ENCODE data around the gene LCN6.
"Not testable (repeated sequence)": the region's sequence is repeated elsewhere in the genome, so short reads cannot be mapped to it uniquely, and the experiment has no call there.

LCN6 gene

GRCh38 chr9:136748201-136748600 lies at the start of gene LCN6:
TSS of gene LCN6 (minus strand) at chr9:136748525. CDS start at chr9:136748483, 42 bp downstream.
- H3K36me3 ChIP-seq (ENCODE audit: control insufficient read depth, insufficient read depth, low read length), result no peaks in the 10 kb centered on the region
- no peaks in the 10 kb centered on the region for H3K27me3 ChIP-seq (ENCODE audit: control insufficient read depth, insufficient read depth, low read length)
- H3K4me3 ChIP-seq (ENCODE audit: low read depth, low read length), result no peak within 1 kb of the TSS
- H3K9ac ChIP-seq (ENCODE audit: low read depth, low read length), result no peak within 1 kb of the TSS
- no peaks in the 10 kb centered on the region for H3K9me3 ChIP-seq (ENCODE audit: control insufficient read depth, insufficient read depth, low read length)
- H3K4me1 ChIP-seq (ENCODE audit: control insufficient read depth, insufficient read depth, low read length), result no peaks in the 10 kb centered on the region

GRCh38 chr9:136796775-136797347 lies 48.5 kb upstream of the LCN6 start:
- not testable (repeated sequence) for H3K4me3 ChIP-seq (ENCODE audit: low read depth, low read length); H3K9ac ChIP-seq (ENCODE audit: low read depth, low read length); H3K27me3 ChIP-seq (ENCODE audit: control insufficient read depth, insufficient read depth, low read length); H3K4me1 ChIP-seq (ENCODE audit: control insufficient read depth, insufficient read depth, low read length); H3K9me3 ChIP-seq (ENCODE audit: control insufficient read depth, insufficient read depth, low read length)
- peaks cover 12% of the 10 kb centered on the region for H3K36me3 ChIP-seq (ENCODE audit: control insufficient read depth, insufficient read depth, low read length)

GRCh38 chr9:136796238-136796774 lies 48.0 kb upstream of the LCN6 start, which contains the start of gene CCDC183:
TSS of gene CCDC183 (plus strand) at chr9:136796338. CDS start at chr9:136796398, 60 bp downstream.
- Histone ChIP-seq H3K4me1 (ENCODE audit: control insufficient read depth, insufficient read depth, low read length) (peaks cover 3% of the 10 kb centered on the region), H3K9ac (ENCODE audit: low read depth, low read length) (peak within 1 kb of the TSS; percentile 24), H3K4me3 (ENCODE audit: low read depth, low read length) (no peak within 1 kb of the TSS), H3K27me3 (ENCODE audit: control insufficient read depth, insufficient read depth, low read length) (peaks cover 9% of the 10 kb centered on the region), H3K9me3 (ENCODE audit: control insufficient read depth, insufficient read depth, low read length) (no peaks in the 10 kb centered on the region), H3K36me3 (ENCODE audit: control insufficient read depth, insufficient read depth, low read length) (peaks cover 12% of the 10 kb centered on the region)

- H3K9me3 ChIP-seq (ENCODE audit: control insufficient read depth, insufficient read depth, low read length), result no peaks in the 10 kb centered on the region
Measured at GRCh38 chr9:136795000-136795348, 46.6 kb upstream of the LCN6 start.

GRCh38 chr9:136794281-136794999 lies 46.1 kb upstream of the LCN6 start:
- H3K27me3 ChIP-seq (ENCODE audit: control insufficient read depth, insufficient read depth, low read length), result peaks cover 9% of the 10 kb centered on the region
- H3K9ac ChIP-seq (ENCODE audit: low read depth, low read length), result no peak overlapping the region
- H3K36me3 ChIP-seq (ENCODE audit: control insufficient read depth, insufficient read depth, low read length), result peaks cover 12% of the 10 kb centered on the region
- peaks cover 6% of the 10 kb centered on the region for H3K4me1 ChIP-seq (ENCODE audit: control insufficient read depth, insufficient read depth, low read length)
- no peak overlapping the region for H3K4me3 ChIP-seq (ENCODE audit: low read depth, low read length)
- no peaks in the 10 kb centered on the region for H3K9me3 ChIP-seq (ENCODE audit: control insufficient read depth, insufficient read depth, low read length)

More at GRCh38 chr9:136795000-136795348, 46.6 kb upstream of the LCN6 start:
- Histone ChIP-seq H3K27me3 (ENCODE audit: control insufficient read depth, insufficient read depth, low read length) (peaks cover 9% of the 10 kb centered on the region), H3K4me3 (ENCODE audit: low read depth, low read length) (no peak overlapping the region), H3K4me1 (ENCODE audit: control insufficient read depth, insufficient read depth, low read length) (peaks cover 6% of the 10 kb centered on the region), H3K9ac (ENCODE audit: low read depth, low read length) (no peak overlapping the region), H3K36me3 (ENCODE audit: control insufficient read depth, insufficient read depth, low read length) (peaks cover 12% of the 10 kb centered on the region)

GRCh38 chr9:136793086-136793946 lies 45.0 kb upstream of the LCN6 start:
- Histone ChIP-seq H3K9me3 (ENCODE audit: control insufficient read depth, insufficient read depth, low read length) (no peaks in the 10 kb centered on the region), H3K36me3 (ENCODE audit: control insufficient read depth, insufficient read depth, low read length) (peaks cover 12% of the 10 kb centered on the region), H3K4me1 (ENCODE audit: control insufficient read depth, insufficient read depth, low read length) (peaks cover 6% of the 10 kb centered on the region), H3K27me3 (ENCODE audit: control insufficient read depth, insufficient read depth, low read length) (no peaks in the 10 kb centered on the region), H3K4me3 (ENCODE audit: low read depth, low read length) (no peak overlapping the region), H3K9ac (ENCODE audit: low read depth, low read length) (no peak overlapping the region)

GRCh38 chr9:136792321-136793085 lies 44.2 kb upstream of the LCN6 start:
- H3K36me3 ChIP-seq (ENCODE audit: control insufficient read depth, insufficient read depth, low read length), result peaks cover 12% of the 10 kb centered on the region
- no peaks in the 10 kb centered on the region for H3K9me3 ChIP-seq (ENCODE audit: control insufficient read depth, insufficient read depth, low read length)
- peak overlapping the region; percentile 94 for H3K4me3 ChIP-seq (ENCODE audit: low read depth, low read length)
- peaks cover 6% of the 10 kb centered on the region for H3K4me1 ChIP-seq (ENCODE audit: control insufficient read depth, insufficient read depth, low read length)
- peak overlapping the region; percentile 3 for H3K9ac ChIP-seq (ENCODE audit: low read depth, low read length)
- H3K27me3 ChIP-seq (ENCODE audit: control insufficient read depth, insufficient read depth, low read length), result no peaks in the 10 kb centered on the region

GRCh38 chr9:136791516-136792276 lies 43.4 kb upstream of the LCN6 start:
- Histone ChIP-seq H3K4me1 (ENCODE audit: control insufficient read depth, insufficient read depth, low read length) (peaks cover 6% of the 10 kb centered on the region), H3K27me3 (ENCODE audit: control insufficient read depth, insufficient read depth, low read length) (no peaks in the 10 kb centered on the region)

GRCh38 chr9:136790640-136791515 lies 42.6 kb upstream of the LCN6 start, which contains the start of gene TMEM141:
TSS of gene TMEM141 (plus strand) at chr9:136791344. CDS start at chr9:136791371, 27 bp downstream.
- Histone ChIP-seq H3K36me3 (ENCODE audit: control insufficient read depth, insufficient read depth, low read length) (peaks cover 12% of the 10 kb centered on the region), H3K4me1 (ENCODE audit: control insufficient read depth, insufficient read depth, low read length) (peaks cover 3% of the 10 kb centered on the region), H3K9me3 (ENCODE audit: control insufficient read depth, insufficient read depth, low read length) (no peaks in the 10 kb centered on the region), H3K27me3 (ENCODE audit: control insufficient read depth, insufficient read depth, low read length) (no peaks in the 10 kb centered on the region), H3K4me3 (ENCODE audit: low read depth, low read length) (peak within 1 kb of the TSS; percentile 94), H3K9ac (ENCODE audit: low read depth, low read length) (peak within 1 kb of the TSS; percentile 70)

More at GRCh38 chr9:136791516-136792276, 43.4 kb upstream of the LCN6 start:
- peaks cover 12% of the 10 kb centered on the region for H3K36me3 ChIP-seq (ENCODE audit: control insufficient read depth, insufficient read depth, low read length)
- H3K9ac ChIP-seq (ENCODE audit: low read depth, low read length), result peak overlapping the region; percentile 70
- H3K9me3 ChIP-seq (ENCODE audit: control insufficient read depth, insufficient read depth, low read length), result no peaks in the 10 kb centered on the region
- peak overlapping the region; percentile 94 for H3K4me3 ChIP-seq (ENCODE audit: low read depth, low read length)

GRCh38 chr9:136789523-136789937 lies 41.2 kb upstream of the LCN6 start:
- H3K36me3 ChIP-seq (ENCODE audit: control insufficient read depth, insufficient read depth, low read length), result peaks cover 12% of the 10 kb centered on the region
- H3K4me3 ChIP-seq (ENCODE audit: low read depth, low read length), result no peak overlapping the region
- H3K4me1 ChIP-seq (ENCODE audit: control insufficient read depth, insufficient read depth, low read length), result peaks cover 3% of the 10 kb centered on the region
- H3K27me3 ChIP-seq (ENCODE audit: control insufficient read depth, insufficient read depth, low read length), result no peaks in the 10 kb centered on the region
- H3K9ac ChIP-seq (ENCODE audit: low read depth, low read length), result no peak overlapping the region
- H3K9me3 ChIP-seq (ENCODE audit: control insufficient read depth, insufficient read depth, low read length), result no peaks in the 10 kb centered on the region

Measured in iPS-15b (cell line).